A549 (cell line): ENCODE results near the gene ARID5B. TPM values are rescaled to one million over a fixed set of nuclear protein-coding genes. Genes with fewer than 3 reads are reported as not detected.

ENCODE experiments used
- ATAC-seq, 2 experiments: fragments of 200-7000 bp in 1 of 2; fragments of >200 bp in 1 of 2; cut with Nextera tagmentation in 1 of 2; cut with Tn5 transposase in 1 of 2; 3 replicates each; pipeline versions ENCODE4 v1.8.0 to v1.9.1; 2018 to 2020; ENCODE audit warnings: mild to moderate bottlenecking in 1 of 2, moderate library complexity in 1 of 2
- CTCF ChIA-PET: fragments of 300-600 bp; sonication (Branson Sonifier 250); formaldehyde crosslinking; extraction: SDS; loops from one replicate; lab custom pipeline; 2021; ENCODE audit warnings: antibody characterized with exemption, inconsistent platforms; lab: Yijun Ruan, JAX
- POLR2A ChIA-PET: fragments of 350-600 bp; formaldehyde crosslinking; extraction: SDS; loops from one replicate; lab custom pipeline; 2021; ENCODE audit warnings: antibody characterized with exemption, inconsistent platforms; lab: Yijun Ruan, JAX
- DNase-seq, 2 experiments: peaks; one replicate each; pipeline versions ENCODE4 v3.0.0 to v3.0.0-alpha.2; 2011 to 2016; ENCODE audit warnings: low read depth in 1 of 2, low spot score in 1 of 2
- FAIRE-seq: peaks from 2 replicates; lab custom pipeline; 2011; peaks lifted over from hg19 to GRCh38; lab: Jason Lieb, UNC
- H3K27ac ChIP-seq, 2 experiments: fragments of >200 bp; sonication (Bioruptor Twin); formaldehyde crosslinking; 3 replicates each; pipeline ENCODE4 v1.5.1; 2016 to 2017
- H3K4me1 ChIP-seq: fragments of >200 bp; sonication (Bioruptor Twin); formaldehyde crosslinking; 3 replicates; pipeline ENCODE4 v1.6.1; 2016
- H3K4me2 ChIP-seq: fragments of >200 bp; sonication (Bioruptor Twin); formaldehyde crosslinking; 3 replicates; pipeline ENCODE4 v1.6.1; 2016
- H3K4me3 ChIP-seq: fragments of >200 bp; sonication (Bioruptor Twin); formaldehyde crosslinking; 3 replicates; pipeline ENCODE4 v1.5.1; 2016
- H3K9me3 ChIP-seq: fragments of >200 bp; sonication (Bioruptor Twin); formaldehyde crosslinking; 3 replicates; pipeline ENCODE4 v1.6.1; 2016
- BHLHE40 ChIP-seq: IDR thresholded peaks from 2 replicates; pipeline ENCODE4 v1.6.1; 2012; ENCODE audit warnings: low read depth, low read length, inconsistent platforms
- CBX8 ChIP-seq: fragments of 200-600 bp; sonication (generic); IDR thresholded peaks from 2 replicates; pipeline ENCODE4 v1.6.1; 2016
- CEBPB ChIP-seq, 2 experiments: fragments of >200 bp in 1 of 2; sonication (Bioruptor Twin) in 1 of 2; formaldehyde crosslinking in 1 of 2; IDR thresholded peaks; 2 replicates each; pipeline ENCODE4 v1.6.1; 2012 to 2016
- EHMT2 ChIP-seq: fragments of 200-600 bp; sonication (generic); IDR thresholded peaks from 2 replicates; pipeline ENCODE4 v1.6.1; 2016; ENCODE audit warnings: antibody characterized with exemption, low read depth, mild to moderate bottlenecking, moderate library complexity
- FOSL2 ChIP-seq, 2 experiments: fragments of 450-650 bp in 1 of 2; fragments of >200 bp in 1 of 2; sonication (Bioruptor Twin) in 1 of 2; formaldehyde crosslinking; IDR thresholded peaks; 2 replicates each; pipeline versions ENCODE4 v1.5.0 to v1.6.1; 2016 to 2020; ENCODE audit warnings: mild to moderate bottlenecking in 1 of 2, moderate library complexity in 1 of 2
- HOXB5 ChIP-seq: fragments of 250-450 bp; sonication (Bioruptor Pico); IDR thresholded peaks from 2 replicates; pipeline ENCODE4 v1.5.0; 2020; ENCODE audit warnings: mild to moderate bottlenecking, moderate library complexity
- JUNB ChIP-seq: fragments of >200 bp; sonication (Bioruptor Twin); formaldehyde crosslinking; IDR thresholded peaks from 2 replicates; pipeline ENCODE4 v1.6.1; 2016
- MAFK ChIP-seq: fragments of 450-650 bp; IDR thresholded peaks from 2 replicates; pipeline ENCODE4 v1.6.1; 2014; ENCODE audit not compliant: partially characterized antibody
- MAZ ChIP-seq: fragments of 150-350 bp; IDR thresholded peaks from 2 replicates; pipeline ENCODE4 v1.6.1; 2014; ENCODE audit warnings: antibody characterized with exemption, low read depth, low read length, borderline replicate concordance
- NFE2L2 ChIP-seq: fragments of 150-350 bp; conservative IDR thresholded peaks from 2 replicates; pipeline ENCODE4 v1.6.1; 2014; ENCODE audit warnings: low read length
- RCOR1 ChIP-seq: fragments of 150-350 bp; IDR thresholded peaks from 2 replicates; pipeline ENCODE4 v1.6.1; 2014; ENCODE audit warnings: antibody characterized with exemption, low read length, low read depth
- RNF2 ChIP-seq: fragments of 200-600 bp; sonication (generic); IDR thresholded peaks from 2 replicates; pipeline ENCODE4 v1.6.1; 2016; ENCODE audit warnings: low read depth, mild to moderate bottlenecking, antibody characterized with exemption, moderate library complexity, borderline replicate concordance
- TFCP2L1 ChIP-seq: fragments of 250-450 bp; sonication (Bioruptor Pico); IDR thresholded peaks from 2 replicates; pipeline ENCODE4 v1.5.0; 2021; ENCODE audit warnings: mild to moderate bottlenecking
- TP53 ChIP-seq: fragments of 250-450 bp; sonication (Bioruptor Pico); IDR thresholded peaks from 2 replicates; pipeline ENCODE4 v1.5.0; 2021; ENCODE audit warnings: mild to moderate bottlenecking, moderate library complexity
- ZNF302 ChIP-seq: fragments of 250-450 bp; sonication (Bioruptor Pico); IDR thresholded peaks from 2 replicates; pipeline ENCODE4 v1.9.0; 2021; ENCODE audit warnings: inconsistent platforms, mild to moderate bottlenecking, moderate library complexity
- ZSCAN20 ChIP-seq: fragments of 250-450 bp; sonication (Bioruptor Pico); IDR thresholded peaks from 2 replicates; pipeline ENCODE4 v1.8.0; 2022; ENCODE audit warnings: mild to moderate bottlenecking, moderate library complexity
- WGBS: methylation state at CpG from one replicate; pipeline ENCODE4 v1.1.6; 2017; ENCODE audit errors: missing lambda C conversion rate; 5-methylcytosine and 5-hydroxymethylcytosine counted together
- polyA plus RNA-seq, 4 experiments: library from polyadenylated mRNA; depleted of rRNA in 3 of 4; stranded (reverse); fragments of >200 nt; fragmentation: RNase III in 1 of 4; extraction: RNeasy Plus Mini Kit Qiagen cat#74134 plus additional on column Dnase treatment in 1 of 4; gene quantifications; 2 replicates in 3 of 4; 3 replicates in 1 of 4; pipeline ENCODE4 v1.2.3, GENCODE V29; 2011 to 2017
- TF ChIP-seq, protein P1 (sequence below): fragments of 150-350 bp; IDR thresholded peaks from 2 replicates; pipeline ENCODE4 v1.6.1; 2014; ENCODE audit warnings: low read depth, mild to moderate bottlenecking, low read length
- TF ChIP-seq, protein P2 (sequence below): fragments of 250-450 bp; sonication (Bioruptor Pico); IDR thresholded peaks from 2 replicates; pipeline ENCODE4 v1.5.0; 2020; ENCODE audit warnings: low read depth, mild to moderate bottlenecking, moderate library complexity
- TF ChIP-seq, protein P3 (sequence below): IDR thresholded peaks from 2 replicates; pipeline ENCODE4 v1.6.1; 2012
- TF ChIP-seq, protein P4 (sequence below): fragments of >200 bp; sonication (Bioruptor Twin); formaldehyde crosslinking; IDR thresholded peaks from 3 replicates; pipeline ENCODE4 v1.5.1; 2016
- TF ChIP-seq, protein P5 (sequence below): fragments of >200 bp; sonication (Bioruptor Twin); formaldehyde crosslinking; IDR thresholded peaks from 3 replicates; pipeline ENCODE4 v1.6.1; 2016
- TF ChIP-seq, protein P6 (sequence below): fragments of 250-450 bp; sonication (Bioruptor Pico); IDR thresholded peaks from 2 replicates; pipeline ENCODE4 v1.5.0; 2021; ENCODE audit warnings: mild to moderate bottlenecking, moderate library complexity, borderline replicate concordance
- TF ChIP-seq, protein P7 (sequence below): fragments of 450-650 bp; IDR thresholded peaks from 2 replicates; pipeline ENCODE4 v1.6.1; 2014; ENCODE audit warnings: antibody characterized with exemption

Gene ARID5B
- polyA plus RNA-seq, 2 of the 4 experiments (the other 2 are of a cell fraction): 0.75 to 1.6 TPM

DNA sequence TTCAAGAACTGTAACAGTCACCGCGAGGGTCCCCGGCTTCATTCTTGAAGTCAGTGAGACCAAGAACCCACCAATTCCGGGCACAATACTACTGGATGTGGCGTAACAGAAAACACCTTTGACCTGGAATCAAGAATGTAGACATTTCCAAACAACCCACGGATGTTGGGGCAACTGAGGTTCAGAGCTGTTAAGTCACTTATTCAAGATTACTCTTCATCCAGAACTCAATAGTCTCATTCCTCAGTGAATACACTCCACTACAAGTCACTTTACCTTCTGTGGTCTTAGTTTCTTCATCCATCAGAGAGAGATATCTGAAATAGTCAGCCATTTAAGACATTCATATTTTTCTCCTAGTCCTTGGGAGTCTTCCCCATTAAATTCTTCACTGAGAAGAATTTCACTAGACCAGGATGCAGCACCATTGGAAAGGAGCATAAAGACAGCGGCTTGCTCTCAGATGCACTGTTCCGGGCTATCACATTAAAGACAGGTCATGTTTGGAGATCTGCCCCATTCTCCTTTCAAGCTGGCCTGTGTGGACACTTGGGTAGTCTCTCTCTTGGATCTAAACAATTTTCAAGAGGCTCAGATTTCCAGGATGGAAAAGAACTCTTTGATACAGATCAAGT, 32.3 kb upstream of the ARID5B start:
- ATAC-seq (no peak), FAIRE-seq (no peak), DNase-seq (no peak)
- Histone ChIP-seq H3K4me2 (no peak overlapping the region), H3K4me1 (no peaks in the 10 kb centered on the region), H3K4me3 (no peak overlapping the region), H3K27ac (no peak overlapping the region), H3K9me3 (no peaks in the 10 kb centered on the region)
- ChIA-PET POLR2A (no interaction called here), CTCF (interaction anchor here (1.1 kb wide), 1 partner anchor 9 kb away, joined by 3 read pairs; no protein-coding TSS in a partner anchor)
- TF ChIP-seq CEBPB (IDR thresholded peaks at IDR 0.05) (no peak), RCOR1 (no peak), FOSL2 (IDR thresholded peaks at IDR 0.05) (no peak), FOSL2 (CRISPR knock-in tag; IDR thresholded peaks at IDR 0.05) (no peak), EHMT2 (no peak), JUNB (no peak), MAFK (no peak), BHLHE40 (no peak), TFCP2L1 (no peak), HOXB5 (CRISPR knock-in tag) (no peak), TP53 (CRISPR knock-in tag) (no peak), ZNF302 (CRISPR knock-in tag) (no peak), MAZ (no peak), ZSCAN20 (CRISPR knock-in tag) (no peak), CBX8 (no peak)
- TF ChIP-seq, protein P1, sequence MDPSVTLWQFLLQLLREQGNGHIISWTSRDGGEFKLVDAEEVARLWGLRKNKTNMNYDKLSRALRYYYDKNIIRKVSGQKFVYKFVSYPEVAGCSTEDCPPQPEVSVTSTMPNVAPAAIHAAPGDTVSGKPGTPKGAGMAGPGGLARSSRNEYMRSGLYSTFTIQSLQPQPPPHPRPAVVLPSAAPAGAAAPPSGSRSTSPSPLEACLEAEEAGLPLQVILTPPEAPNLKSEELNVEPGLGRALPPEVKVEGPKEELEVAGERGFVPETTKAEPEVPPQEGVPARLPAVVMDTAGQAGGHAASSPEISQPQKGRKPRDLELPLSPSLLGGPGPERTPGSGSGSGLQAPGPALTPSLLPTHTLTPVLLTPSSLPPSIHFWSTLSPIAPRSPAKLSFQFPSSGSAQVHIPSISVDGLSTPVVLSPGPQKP: no peak
- TF ChIP-seq, protein P2, sequence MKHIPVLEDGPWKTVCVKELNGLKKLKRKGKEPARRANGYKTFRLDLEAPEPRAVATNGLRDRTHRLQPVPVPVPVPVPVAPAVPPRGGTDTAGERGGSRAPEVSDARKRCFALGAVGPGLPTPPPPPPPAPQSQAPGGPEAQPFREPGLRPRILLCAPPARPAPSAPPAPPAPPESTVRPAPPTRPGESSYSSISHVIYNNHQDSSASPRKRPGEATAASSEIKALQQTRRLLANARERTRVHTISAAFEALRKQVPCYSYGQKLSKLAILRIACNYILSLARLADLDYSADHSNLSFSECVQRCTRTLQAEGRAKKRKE (CRISPR knock-in tag): no peak
- TF ChIP-seq, protein P3, sequence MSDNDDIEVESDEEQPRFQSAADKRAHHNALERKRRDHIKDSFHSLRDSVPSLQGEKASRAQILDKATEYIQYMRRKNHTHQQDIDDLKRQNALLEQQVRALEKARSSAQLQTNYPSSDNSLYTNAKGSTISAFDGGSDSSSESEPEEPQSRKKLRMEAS: no peak
- TF ChIP-seq, protein P4, sequence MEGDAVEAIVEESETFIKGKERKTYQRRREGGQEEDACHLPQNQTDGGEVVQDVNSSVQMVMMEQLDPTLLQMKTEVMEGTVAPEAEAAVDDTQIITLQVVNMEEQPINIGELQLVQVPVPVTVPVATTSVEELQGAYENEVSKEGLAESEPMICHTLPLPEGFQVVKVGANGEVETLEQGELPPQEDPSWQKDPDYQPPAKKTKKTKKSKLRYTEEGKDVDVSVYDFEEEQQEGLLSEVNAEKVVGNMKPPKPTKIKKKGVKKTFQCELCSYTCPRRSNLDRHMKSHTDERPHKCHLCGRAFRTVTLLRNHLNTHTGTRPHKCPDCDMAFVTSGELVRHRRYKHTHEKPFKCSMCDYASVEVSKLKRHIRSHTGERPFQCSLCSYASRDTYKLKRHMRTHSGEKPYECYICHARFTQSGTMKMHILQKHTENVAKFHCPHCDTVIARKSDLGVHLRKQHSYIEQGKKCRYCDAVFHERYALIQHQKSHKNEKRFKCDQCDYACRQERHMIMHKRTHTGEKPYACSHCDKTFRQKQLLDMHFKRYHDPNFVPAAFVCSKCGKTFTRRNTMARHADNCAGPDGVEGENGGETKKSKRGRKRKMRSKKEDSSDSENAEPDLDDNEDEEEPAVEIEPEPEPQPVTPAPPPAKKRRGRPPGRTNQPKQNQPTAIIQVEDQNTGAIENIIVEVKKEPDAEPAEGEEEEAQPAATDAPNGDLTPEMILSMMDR: no peak
- TF ChIP-seq, protein P5, sequence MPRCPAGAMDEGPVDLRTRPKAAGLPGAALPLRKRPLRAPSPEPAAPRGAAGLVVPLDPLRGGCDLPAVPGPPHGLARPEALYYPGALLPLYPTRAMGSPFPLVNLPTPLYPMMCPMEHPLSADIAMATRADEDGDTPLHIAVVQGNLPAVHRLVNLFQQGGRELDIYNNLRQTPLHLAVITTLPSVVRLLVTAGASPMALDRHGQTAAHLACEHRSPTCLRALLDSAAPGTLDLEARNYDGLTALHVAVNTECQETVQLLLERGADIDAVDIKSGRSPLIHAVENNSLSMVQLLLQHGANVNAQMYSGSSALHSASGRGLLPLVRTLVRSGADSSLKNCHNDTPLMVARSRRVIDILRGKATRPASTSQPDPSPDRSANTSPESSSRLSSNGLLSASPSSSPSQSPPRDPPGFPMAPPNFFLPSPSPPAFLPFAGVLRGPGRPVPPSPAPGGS: no peak
- WGBS: 84% methylated on average over 8 of the region's 8 CpGs

DNA sequence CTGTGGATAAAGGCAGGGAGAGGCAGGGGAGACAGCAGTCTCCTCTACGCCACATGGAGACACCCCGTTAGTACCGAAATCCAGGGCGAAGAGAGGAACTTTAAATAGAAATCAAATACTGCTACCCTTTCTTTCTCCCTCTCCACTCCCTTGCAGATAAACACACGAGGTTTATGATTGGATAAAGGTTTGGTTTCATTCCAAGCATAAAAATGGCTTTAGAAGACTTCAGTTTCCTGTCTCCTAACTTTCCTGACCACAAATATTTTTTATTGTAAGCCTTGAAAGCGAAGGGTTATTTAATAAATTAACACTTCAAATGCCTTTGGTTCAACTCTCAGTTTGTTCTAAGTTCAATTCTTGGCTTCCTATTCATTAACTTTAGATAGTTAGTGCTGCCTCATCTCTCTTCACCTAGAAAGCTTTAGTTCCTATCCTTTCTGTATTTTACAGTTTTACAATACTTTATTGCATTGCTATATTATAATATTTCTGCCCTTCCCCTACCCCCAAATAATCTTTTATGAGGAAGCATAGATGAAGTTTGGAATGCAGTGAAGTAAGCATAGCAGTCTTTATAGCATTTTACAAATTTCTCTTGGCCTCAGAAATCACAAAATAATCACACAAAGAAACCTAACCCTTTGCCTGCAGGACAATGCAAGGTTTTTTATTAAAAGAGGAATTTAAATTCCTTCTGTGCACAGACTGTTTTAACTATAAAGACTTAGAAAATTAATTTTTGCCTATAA, 31.5 kb upstream of the ARID5B start:
- WGBS: 57% methylated on average over 6 of the region's 6 CpGs
- no peak for ATAC-seq
- H3K4me1 ChIP-seq: no peaks in the 10 kb centered on the region
- no peak for DNase-seq
- TF ChIP-seq RNF2: no peak
- TF ChIP-seq, protein P6, sequence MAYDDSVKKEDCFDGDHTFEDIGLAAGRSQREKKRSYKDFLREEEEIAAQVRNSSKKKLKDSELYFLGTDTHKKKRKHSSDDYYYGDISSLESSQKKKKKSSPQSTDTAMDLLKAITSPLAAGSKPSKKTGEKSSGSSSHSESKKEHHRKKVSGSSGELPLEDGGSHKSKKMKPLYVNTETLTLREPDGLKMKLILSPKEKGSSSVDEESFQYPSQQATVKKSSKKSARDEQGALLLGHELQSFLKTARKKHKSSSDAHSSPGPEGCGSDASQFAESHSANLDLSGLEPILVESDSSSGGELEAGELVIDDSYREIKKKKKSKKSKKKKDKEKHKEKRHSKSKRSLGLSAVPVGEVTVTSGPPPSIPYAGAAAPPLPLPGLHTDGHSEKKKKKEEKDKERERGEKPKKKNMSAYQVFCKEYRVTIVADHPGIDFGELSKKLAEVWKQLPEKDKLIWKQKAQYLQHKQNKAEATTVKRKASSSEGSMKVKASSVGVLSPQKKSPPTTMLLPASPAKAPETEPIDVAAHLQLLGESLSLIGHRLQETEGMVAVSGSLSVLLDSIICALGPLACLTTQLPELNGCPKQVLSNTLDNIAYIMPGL: no peak
- no peak for TF ChIP-seq TFCP2L1
- TF ChIP-seq HOXB5 (CRISPR knock-in tag): no peak
- no peak for TF ChIP-seq JUNB
- TF ChIP-seq ZSCAN20 (CRISPR knock-in tag): no peak
- TF ChIP-seq, protein P7, sequence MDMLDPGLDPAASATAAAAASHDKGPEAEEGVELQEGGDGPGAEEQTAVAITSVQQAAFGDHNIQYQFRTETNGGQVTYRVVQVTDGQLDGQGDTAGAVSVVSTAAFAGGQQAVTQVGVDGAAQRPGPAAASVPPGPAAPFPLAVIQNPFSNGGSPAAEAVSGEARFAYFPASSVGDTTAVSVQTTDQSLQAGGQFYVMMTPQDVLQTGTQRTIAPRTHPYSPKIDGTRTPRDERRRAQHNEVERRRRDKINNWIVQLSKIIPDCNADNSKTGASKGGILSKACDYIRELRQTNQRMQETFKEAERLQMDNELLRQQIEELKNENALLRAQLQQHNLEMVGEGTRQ: no peak
- TF ChIP-seq ZNF302 (CRISPR knock-in tag): no peak
- TF ChIP-seq NFE2L2: no peak
- TF ChIP-seq, all 56 proteins: peak for 0
- CTCF ChIA-PET: interaction anchor here (1.1 kb wide), 1 partner anchor 10 kb away, joined by 3 read pairs; no protein-coding TSS in a partner anchor
- FAIRE-seq: no peak
- Histone ChIP-seq H3K27ac (no peak overlapping the region), H3K4me2 (no peak overlapping the region), H3K9me3 (no peaks in the 10 kb centered on the region), H3K4me3 (no peak overlapping the region)
- POLR2A ChIA-PET: no interaction called here
